HEK293 (cell line): Measurements from ENCODE around the gene CNOT8.

Source experiments
- CTCF ChIA-PET: fragments of 350-600 bp; formaldehyde crosslinking; extraction: SDS; loops from one replicate; lab custom pipeline; 2021; ENCODE audit warnings: antibody characterized with exemption; lab: Yijun Ruan, JAX
- POLR2A ChIA-PET: fragments of 300-600 bp; formaldehyde crosslinking; extraction: SDS; loops from one replicate; lab custom pipeline; 2020; ENCODE audit warnings: antibody characterized with exemption, inconsistent platforms; lab: Yijun Ruan, JAX
- H3K27ac ChIP-seq: fragments of 200-500 bp; sonication (Bioruptor generic); 2 replicates; pipeline ENCODE4 v1.5.1; 2014; ENCODE audit warnings: low read depth, low read length, control low read depth, inconsistent platforms; ENCODE audit errors: extremely low read depth
- H3K36me3 ChIP-seq, 2 experiments: fragments of 200-500 bp in 1 of 2; sonication (Bioruptor generic) in 1 of 2; 1 replicate in 1 of 2; 2 replicates in 1 of 2; pipeline ENCODE4 v1.5.1; 2014 to 2017; ENCODE audit warnings: inconsistent platforms in 2 of 2, low read length in 2 of 2; ENCODE audit not compliant: control insufficient read depth in 2 of 2, insufficient read depth in 1 of 2
- H3K4me1 ChIP-seq: fragments of 200-500 bp; sonication (Bioruptor generic); 2 replicates; pipeline ENCODE4 v1.5.1; 2014; ENCODE audit warnings: mild to moderate bottlenecking, low read length, inconsistent platforms; ENCODE audit not compliant: control insufficient read depth, insufficient read depth
- H3K4me3 ChIP-seq: 2 replicates; pipeline ENCODE4 v1.5.1; 2011; ENCODE audit warnings: low read depth, mild to moderate bottlenecking, control low read depth, low read length, moderate library complexity
- H3K9me3 ChIP-seq: fragments of 200-500 bp; sonication (Bioruptor generic); 2 replicates; pipeline ENCODE4 v1.5.1; 2014; ENCODE audit warnings: low read depth, low read length, inconsistent platforms; ENCODE audit not compliant: control insufficient read depth, insufficient read depth
- YY2 ChIP-seq: fragments of 450-650 bp; formaldehyde crosslinking; IDR thresholded peaks from 2 replicates; pipeline ENCODE4 v1.5.1; 2016; ENCODE audit warnings: missing biosample characterization, missing genetic modification characterization
- ZNF10 ChIP-seq: fragments of 450-650 bp; formaldehyde crosslinking; IDR thresholded peaks from 2 replicates; pipeline ENCODE4 v1.5.1; 2017; ENCODE audit warnings: missing biosample characterization, missing genetic modification characterization
- ZNF138 ChIP-seq: fragments of 450-650 bp; formaldehyde crosslinking; IDR thresholded peaks from 2 replicates; pipeline ENCODE4 v1.5.1; 2016; ENCODE audit warnings: missing biosample characterization, missing genetic modification characterization, borderline replicate concordance
- ZNF223 ChIP-seq: fragments of 450-650 bp; formaldehyde crosslinking; IDR thresholded peaks from 2 replicates; pipeline ENCODE4 v1.5.1; 2016; ENCODE audit warnings: missing biosample characterization, missing genetic modification characterization
- ZNF292 ChIP-seq: fragments of 450-650 bp; formaldehyde crosslinking; IDR thresholded peaks from 2 replicates; pipeline ENCODE4 v1.5.1; 2016; ENCODE audit warnings: low read depth, missing biosample characterization, missing genetic modification characterization, borderline replicate concordance
- ZNF426 ChIP-seq: fragments of 450-650 bp; formaldehyde crosslinking; IDR thresholded peaks from 2 replicates; pipeline ENCODE4 v1.5.1; 2017; ENCODE audit warnings: missing biosample characterization, missing genetic modification characterization, mild to moderate bottlenecking, inconsistent platforms, moderate library complexity
- ZNF433 ChIP-seq: fragments of 450-650 bp; formaldehyde crosslinking; IDR thresholded peaks from 2 replicates; pipeline ENCODE4 v1.5.1; 2016; ENCODE audit warnings: missing biosample characterization, missing genetic modification characterization, low read depth
- ZNF621 ChIP-seq: fragments of 450-650 bp; formaldehyde crosslinking; IDR thresholded peaks from 2 replicates; pipeline ENCODE4 v1.5.1; 2017; ENCODE audit warnings: missing biosample characterization, missing genetic modification characterization
- ZNF626 ChIP-seq: fragments of 450-650 bp; sonication (Bioruptor Pico); formaldehyde crosslinking; IDR thresholded peaks from 2 replicates; pipeline ENCODE4 v1.5.1; 2018; ENCODE audit warnings: missing biosample characterization, missing genetic modification characterization, inconsistent platforms
- ZNF664 ChIP-seq: fragments of 450-650 bp; formaldehyde crosslinking; IDR thresholded peaks from 2 replicates; pipeline ENCODE4 v1.5.1; 2016; ENCODE audit warnings: missing biosample characterization, missing genetic modification characterization
- ZNF701 ChIP-seq: fragments of 450-650 bp; formaldehyde crosslinking; IDR thresholded peaks from 2 replicates; pipeline ENCODE4 v1.5.1; 2016; ENCODE audit warnings: missing biosample characterization, missing genetic modification characterization
- ZNF747 ChIP-seq: fragments of 450-650 bp; formaldehyde crosslinking; IDR thresholded peaks from 2 replicates; pipeline ENCODE4 v1.5.1; 2016; ENCODE audit warnings: missing biosample characterization, missing genetic modification characterization
- TF ChIP-seq, protein P1 (sequence below): sonication (generic); formaldehyde crosslinking; IDR thresholded peaks from 2 replicates; pipeline ENCODE4 v1.8.1; 2022; ENCODE audit warnings: mild to moderate bottlenecking, moderate library complexity, missing genetic modification reagents
- TF ChIP-seq, protein P2 (sequence below): fragments of 450-650 bp; formaldehyde crosslinking; IDR thresholded peaks from 2 replicates; pipeline ENCODE4 v1.5.1; 2016; ENCODE audit warnings: missing biosample characterization, missing genetic modification characterization
- TF ChIP-seq, protein P3 (sequence below): fragments of 450-650 bp; formaldehyde crosslinking; IDR thresholded peaks from 2 replicates; pipeline ENCODE4 v1.5.1; 2016; ENCODE audit warnings: missing biosample characterization, missing genetic modification characterization
- TF ChIP-seq, protein P4 (sequence below): fragments of 450-650 bp; formaldehyde crosslinking; conservative IDR thresholded peaks from 2 replicates; pipeline ENCODE4 v1.5.1; 2016; ENCODE audit warnings: low read depth, missing biosample characterization, missing genetic modification characterization
- TF ChIP-seq, protein P5 (sequence below): fragments of 450-650 bp; formaldehyde crosslinking; IDR thresholded peaks from 2 replicates; pipeline ENCODE4 v1.5.1; 2017; ENCODE audit warnings: missing biosample characterization, missing genetic modification characterization
- TF ChIP-seq, protein P6 (sequence below): fragments of 450-650 bp; formaldehyde crosslinking; IDR thresholded peaks from 2 replicates; pipeline ENCODE4 v1.5.1; 2016; ENCODE audit warnings: missing biosample characterization, missing genetic modification characterization
- TF ChIP-seq, protein P7 (sequence below): fragments of 450-650 bp; formaldehyde crosslinking; IDR thresholded peaks from 2 replicates; pipeline ENCODE4 v1.5.1; 2016; ENCODE audit warnings: missing biosample characterization, missing genetic modification characterization

CNOT8 gene

DNA sequence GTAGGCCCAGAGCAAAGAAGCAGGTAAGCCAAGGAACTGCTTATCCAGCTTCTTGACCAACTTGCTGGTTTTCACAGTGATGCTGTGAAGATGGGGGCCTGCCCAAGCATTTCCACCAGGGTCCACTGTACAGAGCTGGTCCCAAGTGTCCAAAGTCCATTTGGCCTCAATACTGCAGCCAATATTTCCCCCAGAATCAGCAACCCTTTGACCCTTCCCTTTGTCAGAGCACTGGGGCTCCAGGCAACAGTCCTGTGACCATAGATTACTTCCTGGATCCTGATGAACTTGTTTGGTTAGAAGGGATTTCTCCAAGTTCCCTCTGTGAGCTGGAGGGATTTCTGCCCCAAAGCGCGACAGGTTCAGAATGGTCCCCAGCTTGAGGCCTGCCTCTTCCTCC is 34.4 kb upstream of the CNOT8 start:
- CTCF ChIA-PET: no interaction called here
- Histone ChIP-seq H3K36me3 (peaks cover 19 to 55% of the 10 kb centered on the region in 2 experiments; a peak in 2 of 3 replicates), H3K9me3 (no peaks in the 10 kb centered on the region), H3K4me1 (no peaks in the 10 kb centered on the region), H3K4me3 (no peak overlapping the region), H3K27ac (no peak overlapping the region)
- no peak for TF ChIP-seq ZNF621 (tag by site-specific recombination)
- TF ChIP-seq, protein P1, sequence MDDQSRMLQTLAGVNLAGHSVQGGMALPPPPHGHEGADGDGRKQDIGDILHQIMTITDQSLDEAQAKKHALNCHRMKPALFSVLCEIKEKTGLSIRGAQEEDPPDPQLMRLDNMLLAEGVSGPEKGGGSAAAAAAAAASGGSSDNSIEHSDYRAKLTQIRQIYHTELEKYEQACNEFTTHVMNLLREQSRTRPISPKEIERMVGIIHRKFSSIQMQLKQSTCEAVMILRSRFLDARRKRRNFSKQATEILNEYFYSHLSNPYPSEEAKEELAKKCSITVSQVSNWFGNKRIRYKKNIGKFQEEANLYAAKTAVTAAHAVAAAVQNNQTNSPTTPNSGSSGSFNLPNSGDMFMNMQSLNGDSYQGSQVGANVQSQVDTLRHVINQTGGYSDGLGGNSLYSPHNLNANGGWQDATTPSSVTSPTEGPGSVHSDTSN (CRISPR knock-in tag): no peak
- TF ChIP-seq, protein P2, sequence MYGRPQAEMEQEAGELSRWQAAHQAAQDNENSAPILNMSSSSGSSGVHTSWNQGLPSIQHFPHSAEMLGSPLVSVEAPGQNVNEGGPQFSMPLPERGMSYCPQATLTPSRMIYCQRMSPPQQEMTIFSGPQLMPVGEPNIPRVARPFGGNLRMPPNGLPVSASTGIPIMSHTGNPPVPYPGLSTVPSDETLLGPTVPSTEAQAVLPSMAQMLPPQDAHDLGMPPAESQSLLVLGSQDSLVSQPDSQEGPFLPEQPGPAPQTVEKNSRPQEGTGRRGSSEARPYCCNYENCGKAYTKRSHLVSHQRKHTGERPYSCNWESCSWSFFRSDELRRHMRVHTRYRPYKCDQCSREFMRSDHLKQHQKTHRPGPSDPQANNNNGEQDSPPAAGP: no peak
- TF ChIP-seq, protein P3, sequence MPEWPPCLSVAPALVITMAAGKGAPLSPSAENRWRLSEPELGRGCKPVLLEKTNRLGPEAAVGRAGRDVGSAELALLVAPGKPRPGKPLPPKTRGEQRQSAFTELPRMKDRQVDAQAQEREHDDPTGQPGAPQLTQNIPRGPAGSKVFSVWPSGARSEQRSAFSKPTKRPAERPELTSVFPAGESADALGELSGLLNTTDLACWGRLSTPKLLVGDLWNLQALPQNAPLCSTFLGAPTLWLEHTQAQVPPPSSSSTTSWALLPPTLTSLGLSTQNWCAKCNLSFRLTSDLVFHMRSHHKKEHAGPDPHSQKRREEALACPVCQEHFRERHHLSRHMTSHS (tag by site-specific recombination): no peak
- TF ChIP-seq, protein P4, sequence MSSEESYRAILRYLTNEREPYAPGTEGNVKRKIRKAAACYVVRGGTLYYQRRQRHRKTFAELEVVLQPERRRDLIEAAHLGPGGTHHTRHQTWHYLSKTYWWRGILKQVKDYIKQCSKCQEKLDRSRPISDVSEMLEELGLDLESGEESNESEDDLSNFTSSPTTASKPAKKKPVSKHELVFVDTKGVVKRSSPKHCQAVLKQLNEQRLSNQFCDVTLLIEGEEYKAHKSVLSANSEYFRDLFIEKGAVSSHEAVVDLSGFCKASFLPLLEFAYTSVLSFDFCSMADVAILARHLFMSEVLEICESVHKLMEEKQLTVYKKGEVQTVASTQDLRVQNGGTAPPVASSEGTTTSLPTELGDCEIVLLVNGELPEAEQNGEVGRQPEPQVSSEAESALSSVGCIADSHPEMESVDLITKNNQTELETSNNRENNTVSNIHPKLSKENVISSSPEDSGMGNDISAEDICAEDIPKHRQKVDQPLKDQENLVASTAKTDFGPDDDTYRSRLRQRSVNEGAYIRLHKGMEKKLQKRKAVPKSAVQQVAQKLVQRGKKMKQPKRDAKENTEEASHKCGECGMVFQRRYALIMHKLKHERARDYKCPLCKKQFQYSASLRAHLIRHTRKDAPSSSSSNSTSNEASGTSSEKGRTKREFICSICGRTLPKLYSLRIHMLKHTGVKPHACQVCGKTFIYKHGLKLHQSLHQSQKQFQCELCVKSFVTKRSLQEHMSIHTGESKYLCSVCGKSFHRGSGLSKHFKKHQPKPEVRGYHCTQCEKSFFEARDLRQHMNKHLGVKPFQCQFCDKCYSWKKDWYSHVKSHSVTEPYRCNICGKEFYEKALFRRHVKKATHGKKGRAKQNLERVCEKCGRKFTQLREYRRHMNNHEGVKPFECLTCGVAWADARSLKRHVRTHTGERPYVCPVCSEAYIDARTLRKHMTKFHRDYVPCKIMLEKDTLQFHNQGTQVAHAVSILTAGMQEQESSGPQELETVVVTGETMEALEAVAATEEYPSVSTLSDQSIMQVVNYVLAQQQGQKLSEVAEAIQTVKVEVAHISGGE (tag by site-specific recombination): no peak
- TF ChIP-seq YY2: no peak
- TF ChIP-seq ZNF664: no peak
- TF ChIP-seq ZNF10 (tag by site-specific recombination): no peak
- TF ChIP-seq, protein P5, sequence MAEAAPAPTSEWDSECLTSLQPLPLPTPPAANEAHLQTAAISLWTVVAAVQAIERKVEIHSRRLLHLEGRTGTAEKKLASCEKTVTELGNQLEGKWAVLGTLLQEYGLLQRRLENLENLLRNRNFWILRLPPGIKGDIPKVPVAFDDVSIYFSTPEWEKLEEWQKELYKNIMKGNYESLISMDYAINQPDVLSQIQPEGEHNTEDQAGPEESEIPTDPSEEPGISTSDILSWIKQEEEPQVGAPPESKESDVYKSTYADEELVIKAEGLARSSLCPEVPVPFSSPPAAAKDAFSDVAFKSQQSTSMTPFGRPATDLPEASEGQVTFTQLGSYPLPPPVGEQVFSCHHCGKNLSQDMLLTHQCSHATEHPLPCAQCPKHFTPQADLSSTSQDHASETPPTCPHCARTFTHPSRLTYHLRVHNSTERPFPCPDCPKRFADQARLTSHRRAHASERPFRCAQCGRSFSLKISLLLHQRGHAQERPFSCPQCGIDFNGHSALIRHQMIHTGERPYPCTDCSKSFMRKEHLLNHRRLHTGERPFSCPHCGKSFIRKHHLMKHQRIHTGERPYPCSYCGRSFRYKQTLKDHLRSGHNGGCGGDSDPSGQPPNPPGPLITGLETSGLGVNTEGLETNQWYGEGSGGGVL (tag by site-specific recombination): no peak
- TF ChIP-seq ZNF701 (tag by site-specific recombination): no peak
- TF ChIP-seq ZNF433: no peak
- TF ChIP-seq ZNF223 (tag by site-specific recombination): no peak
- TF ChIP-seq, protein P6, sequence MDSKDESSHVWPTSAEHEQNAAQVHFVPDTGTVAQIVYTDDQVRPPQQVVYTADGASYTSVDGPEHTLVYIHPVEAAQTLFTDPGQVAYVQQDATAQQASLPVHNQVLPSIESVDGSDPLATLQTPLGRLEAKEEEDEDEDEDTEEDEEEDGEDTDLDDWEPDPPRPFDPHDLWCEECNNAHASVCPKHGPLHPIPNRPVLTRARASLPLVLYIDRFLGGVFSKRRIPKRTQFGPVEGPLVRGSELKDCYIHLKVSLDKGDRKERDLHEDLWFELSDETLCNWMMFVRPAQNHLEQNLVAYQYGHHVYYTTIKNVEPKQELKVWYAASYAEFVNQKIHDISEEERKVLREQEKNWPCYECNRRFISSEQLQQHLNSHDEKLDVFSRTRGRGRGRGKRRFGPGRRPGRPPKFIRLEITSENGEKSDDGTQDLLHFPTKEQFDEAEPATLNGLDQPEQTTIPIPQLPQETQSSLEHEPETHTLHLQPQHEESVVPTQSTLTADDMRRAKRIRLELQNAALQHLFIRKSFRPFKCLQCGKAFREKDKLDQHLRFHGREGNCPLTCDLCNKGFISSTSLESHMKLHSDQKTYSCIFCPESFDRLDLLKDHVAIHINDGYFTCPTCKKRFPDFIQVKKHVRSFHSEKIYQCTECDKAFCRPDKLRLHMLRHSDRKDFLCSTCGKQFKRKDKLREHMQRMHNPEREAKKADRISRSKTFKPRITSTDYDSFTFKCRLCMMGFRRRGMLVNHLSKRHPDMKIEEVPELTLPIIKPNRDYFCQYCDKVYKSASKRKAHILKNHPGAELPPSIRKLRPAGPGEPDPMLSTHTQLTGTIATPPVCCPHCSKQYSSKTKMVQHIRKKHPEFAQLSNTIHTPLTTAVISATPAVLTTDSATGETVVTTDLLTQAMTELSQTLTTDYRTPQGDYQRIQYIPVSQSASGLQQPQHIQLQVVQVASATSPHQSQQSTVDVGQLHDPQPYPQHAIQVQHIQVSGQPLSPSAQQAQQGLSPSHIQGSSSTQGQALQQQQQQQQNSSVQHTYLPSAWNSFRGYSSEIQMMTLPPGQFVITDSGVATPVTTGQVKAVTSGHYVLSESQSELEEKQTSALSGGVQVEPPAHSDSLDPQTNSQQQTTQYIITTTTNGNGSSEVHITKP: no peak
- no peak for TF ChIP-seq ZNF292 (tag by site-specific recombination)
- no peak for TF ChIP-seq ZNF138 (tag by site-specific recombination)
- TF ChIP-seq, protein P7, sequence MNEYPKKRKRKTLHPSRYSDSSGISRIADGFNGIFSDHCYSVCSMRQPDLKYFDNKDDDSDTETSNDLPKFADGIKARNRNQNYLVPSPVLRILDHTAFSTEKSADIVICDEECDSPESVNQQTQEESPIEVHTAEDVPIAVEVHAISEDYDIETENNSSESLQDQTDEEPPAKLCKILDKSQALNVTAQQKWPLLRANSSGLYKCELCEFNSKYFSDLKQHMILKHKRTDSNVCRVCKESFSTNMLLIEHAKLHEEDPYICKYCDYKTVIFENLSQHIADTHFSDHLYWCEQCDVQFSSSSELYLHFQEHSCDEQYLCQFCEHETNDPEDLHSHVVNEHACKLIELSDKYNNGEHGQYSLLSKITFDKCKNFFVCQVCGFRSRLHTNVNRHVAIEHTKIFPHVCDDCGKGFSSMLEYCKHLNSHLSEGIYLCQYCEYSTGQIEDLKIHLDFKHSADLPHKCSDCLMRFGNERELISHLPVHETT (tag by site-specific recombination): no peak
- no peak for TF ChIP-seq ZNF747
- TF ChIP-seq ZNF626 (tag by site-specific recombination): no peak
- no peak for TF ChIP-seq ZNF426 (tag by site-specific recombination)
- POLR2A ChIA-PET: no interaction called here
